Measurements from ENCODE around the gene C17orf58.
"Not testable (repeated sequence)": the region's sequence is repeated elsewhere in the genome, so short reads cannot be mapped to it uniquely, and the experiment has no call there.

The C17orf58 gene

DNA sequence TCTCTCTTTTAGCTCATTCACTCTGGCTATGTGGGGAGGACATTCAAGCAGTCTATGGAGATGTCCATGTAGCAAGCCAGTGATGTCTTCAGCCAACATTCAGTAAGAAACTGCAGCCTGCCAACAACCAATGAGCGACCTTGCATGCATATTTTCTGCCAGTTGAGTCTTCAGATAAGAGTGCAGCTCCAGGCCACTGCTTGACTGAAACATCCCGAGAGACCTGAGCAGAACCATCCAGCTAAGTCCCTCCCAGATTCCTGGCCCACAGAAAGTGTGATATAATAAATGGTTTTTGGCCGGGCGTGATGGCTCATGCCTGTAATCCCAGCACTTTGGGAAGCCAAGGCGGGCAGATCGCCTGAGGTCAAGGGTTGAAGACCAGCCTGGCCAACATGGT, 10.5 kb upstream of the C17orf58 start:
- DNase-seq (ENCODE audit: low read depth in 2 of 3, low spot score in 2 of 3): no peak

DNA sequence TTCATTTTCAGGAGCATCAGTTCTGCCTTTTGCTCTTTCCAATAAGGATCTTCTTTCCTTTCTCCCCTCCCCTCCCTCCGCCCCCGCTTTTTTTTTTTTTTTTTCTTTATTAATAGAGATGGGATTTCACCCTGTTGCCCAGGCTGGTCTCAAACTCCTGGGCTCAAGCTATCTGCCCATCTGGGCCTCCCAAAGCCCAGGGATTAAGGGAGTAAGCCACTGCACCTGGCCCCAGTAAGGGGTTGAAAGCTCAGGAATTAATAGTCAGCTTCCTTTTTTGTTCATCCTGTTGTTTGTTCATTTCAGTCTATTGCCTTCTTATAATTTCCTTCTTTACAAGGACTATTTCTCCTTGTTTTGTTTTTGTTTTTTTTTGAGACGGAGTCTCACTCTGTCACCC, 7.9 kb upstream of the C17orf58 start:
- DNase-seq (ENCODE audit: low read depth in 2 of 3, low spot score in 2 of 3): no peak

DNA sequence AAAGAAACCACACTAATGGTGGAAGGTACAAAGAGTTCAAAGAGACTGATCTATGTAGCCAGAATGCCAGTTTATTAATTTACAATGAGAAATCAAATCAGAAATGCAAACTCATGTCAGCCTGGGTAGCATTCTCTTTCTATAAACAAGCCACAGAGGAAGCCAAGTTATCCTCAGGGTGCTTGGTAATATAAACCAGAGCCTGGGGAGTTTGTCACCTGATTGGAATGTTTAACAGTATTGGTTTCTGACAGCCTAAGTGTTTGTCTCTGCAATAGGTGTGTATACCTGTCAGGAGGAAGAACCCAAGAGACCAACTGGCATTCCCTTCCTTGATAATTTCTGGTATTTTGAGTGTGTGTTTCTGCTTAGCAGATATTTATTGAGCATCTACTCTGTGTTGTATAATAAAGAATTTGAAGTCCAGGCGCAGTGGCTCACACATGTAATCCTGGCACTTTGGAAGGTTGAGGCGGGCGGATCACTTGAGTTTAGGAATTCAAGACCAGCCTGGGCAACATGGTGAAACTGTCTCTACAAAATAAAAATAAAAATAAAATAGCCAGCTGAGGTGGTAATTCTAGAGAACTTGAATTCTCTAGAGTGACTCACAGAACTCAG, 3.1 kb upstream of the C17orf58 start:
- DNase-seq (ENCODE audit: low read depth in 2 of 3, low spot score in 2 of 3): no peak

DNA sequence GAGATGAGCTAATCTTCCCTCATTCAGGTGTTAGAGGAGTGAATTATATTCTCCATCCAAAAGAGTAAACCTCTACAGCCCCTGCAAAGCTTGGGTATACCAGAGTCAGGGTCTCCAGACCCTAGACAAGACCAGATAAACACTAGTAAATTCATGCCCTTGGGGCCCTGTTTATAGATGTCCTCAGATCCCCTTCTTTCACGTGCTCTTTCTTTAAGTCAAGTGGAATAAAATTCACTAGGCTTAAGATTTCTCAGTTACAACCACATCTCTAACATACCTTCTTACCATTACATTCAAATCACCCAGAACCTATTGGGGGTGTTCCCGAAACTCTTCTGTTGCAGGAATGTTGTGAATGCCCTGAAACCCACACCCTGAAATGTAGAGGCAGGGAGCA, 2.2 kb upstream of the C17orf58 start:
- no peak for DNase-seq (ENCODE audit: low read depth in 2 of 3, low spot score in 2 of 3)

DNA sequence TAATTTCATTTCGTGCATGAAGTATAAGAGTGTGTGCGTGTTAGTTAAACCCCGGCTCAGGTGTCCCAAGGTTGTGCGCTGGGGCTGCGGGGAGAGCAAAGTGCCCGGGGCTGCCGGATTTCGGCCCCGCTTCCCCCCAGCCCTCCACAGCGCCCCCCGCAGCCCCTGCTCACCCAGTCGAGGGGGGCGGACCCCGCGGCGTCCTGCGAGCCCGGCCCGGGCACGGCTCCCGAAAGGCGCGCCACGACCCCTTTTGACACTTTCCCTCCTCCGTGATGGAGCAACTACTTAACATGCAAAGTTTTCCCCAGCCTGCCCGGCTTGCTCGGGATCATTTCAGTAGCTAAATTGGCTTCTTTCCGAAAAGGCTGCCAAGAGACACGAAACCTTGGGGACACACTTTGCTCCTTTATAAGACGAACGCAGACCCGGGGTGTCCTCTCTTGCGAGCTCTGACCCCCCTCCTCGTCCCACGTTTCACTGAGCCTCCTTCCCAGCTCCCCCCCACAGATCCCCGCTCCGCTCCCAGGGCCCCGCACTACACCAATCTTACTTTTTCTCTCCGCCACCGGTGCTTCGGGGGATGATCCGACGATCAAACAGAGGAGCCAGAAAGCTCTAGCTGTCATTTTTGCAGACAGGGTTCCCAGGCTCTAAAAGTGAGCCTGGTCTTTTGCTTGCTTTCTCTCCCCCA, 552 bp downstream of the C17orf58 start:
- no peak for DNase-seq (ENCODE audit: low read depth in 2 of 3, low spot score in 2 of 3)

DNA sequence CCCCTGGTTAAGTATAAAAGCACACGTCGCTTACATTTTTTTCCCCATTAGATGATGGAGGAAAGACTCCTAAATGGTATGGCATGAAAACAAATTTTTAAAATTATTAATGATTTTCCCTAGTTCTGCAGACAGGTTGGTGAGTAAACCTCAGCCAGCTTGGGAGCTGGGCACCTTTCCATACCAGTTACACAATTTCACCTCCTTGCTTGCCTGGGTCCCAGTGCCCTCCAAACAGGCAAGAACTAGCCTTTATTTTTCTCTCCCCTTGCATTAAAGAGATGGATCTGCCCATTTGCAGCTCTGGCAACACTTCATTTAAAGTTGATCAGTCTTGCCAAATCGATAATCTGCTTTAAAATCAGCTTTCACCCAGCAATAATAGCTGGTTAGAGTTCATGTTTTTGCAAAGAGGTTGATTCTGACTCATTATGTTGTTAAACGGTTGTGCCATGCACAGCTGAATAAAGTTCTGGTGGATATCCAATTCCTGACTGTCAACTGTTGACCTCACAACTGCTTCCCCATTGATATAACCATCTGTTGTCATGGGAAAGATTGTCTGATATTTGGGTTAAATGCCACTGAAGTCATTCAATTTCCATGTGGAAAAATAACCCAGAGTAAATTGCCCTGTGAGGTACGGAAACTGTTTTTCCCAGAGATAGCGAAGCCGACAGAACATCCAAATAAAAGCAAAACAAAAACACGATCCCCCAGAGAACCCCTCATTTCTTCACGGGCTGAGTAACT, 1.3 kb downstream of the C17orf58 start:
- no peak for DNase-seq (ENCODE audit: low read depth in 2 of 3, low spot score in 2 of 3)

DNA sequence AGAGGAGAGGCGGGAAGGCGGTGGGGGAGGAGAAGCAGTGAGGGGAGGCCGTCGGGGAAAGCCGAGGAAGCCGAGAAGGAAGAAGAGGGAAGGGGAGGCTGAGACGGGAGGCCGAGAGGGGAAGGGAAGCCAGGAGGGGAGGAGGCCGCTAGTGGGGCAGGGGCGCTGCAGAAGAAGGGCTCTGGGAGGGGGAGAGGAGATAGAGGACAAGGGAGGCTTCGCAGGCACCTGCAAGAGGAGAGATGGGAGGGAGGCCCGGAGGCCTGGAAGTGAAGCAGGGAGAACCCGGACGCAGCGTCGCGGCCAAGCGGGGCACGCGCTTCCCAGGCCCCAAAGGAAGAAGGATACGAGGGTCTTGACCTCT, 2.3 kb downstream of the C17orf58 start:
- peak in 1 of 3 experiments; percentile 15 for DNase-seq (ENCODE audit: low read depth in 2 of 3, low spot score in 2 of 3)

DNA sequence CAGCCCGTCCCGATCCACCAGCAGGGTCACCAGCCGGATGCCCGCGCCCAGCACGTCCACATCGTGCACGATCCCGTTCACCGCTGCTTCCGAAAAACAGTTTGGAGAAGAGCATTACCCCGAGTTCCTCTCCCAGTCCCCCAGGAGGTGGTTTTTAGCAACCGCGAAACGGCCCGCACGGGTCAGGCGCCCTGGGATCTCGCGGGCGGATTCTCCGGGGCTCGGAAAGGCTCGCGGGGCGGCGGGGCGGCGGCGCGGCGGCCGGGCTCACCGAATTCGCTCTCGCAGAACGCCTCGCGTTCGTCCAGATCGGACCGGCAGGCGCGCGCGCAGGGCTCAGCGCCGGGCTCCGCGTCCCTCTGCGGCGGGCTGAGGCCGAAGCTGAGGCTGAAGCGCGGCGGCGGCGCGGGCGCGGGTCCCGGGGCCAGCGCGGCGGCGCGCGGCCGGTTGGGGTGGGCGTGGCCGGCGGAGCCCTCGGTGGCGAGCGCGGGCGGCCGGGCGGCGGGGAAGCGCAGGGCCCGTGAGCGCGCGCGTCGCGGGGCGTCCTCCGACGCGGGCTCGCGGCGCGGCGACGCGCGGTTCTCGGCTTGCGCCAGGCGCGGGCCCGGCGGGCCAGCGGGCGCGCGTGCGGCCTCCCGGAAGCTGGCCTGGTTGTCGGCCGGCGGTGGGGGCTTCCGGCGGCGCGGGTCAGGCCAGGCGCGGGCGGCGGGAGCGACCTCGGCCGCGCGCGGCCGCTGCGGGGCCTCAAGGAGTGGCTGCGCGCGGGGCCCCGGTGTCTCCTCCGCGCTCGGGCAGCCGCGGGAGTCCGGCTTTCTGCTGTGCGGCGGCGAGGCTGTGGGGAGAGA, 2.9 kb downstream of the C17orf58 start:
- peak; percentile 38 to 70 (median 65) for DNase-seq (ENCODE audit: low read depth in 2 of 3, low spot score in 2 of 3)

DNA sequence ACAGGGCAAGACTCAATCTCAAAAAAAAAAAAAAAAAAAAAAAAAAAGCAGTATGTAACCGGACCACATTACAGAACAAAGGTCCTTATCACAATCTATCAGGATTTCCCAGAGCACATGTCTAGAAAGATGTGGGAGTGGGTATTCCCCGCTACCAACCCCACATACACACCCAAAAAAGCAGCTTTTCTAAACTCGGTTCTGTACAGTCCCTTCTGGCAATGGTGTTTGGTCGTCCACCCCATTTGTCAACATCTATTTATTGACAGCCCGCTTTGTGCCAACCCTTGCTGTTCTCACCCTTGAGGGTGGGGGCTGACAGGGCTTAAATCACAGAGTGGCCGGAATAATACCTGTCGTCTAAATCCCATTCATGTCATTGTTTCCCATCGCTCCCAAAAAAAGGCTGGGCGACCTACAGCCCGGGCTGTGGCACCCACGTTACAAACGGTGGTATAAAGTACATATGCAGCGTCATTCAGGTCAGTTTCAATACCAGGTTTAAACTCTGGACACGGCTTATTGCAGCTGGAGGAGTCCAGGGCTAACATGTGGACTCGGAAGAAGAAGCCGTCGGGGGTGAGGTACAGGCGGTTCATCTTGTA, 3.6 kb downstream of the C17orf58 start:
- DNase-seq (ENCODE audit: low read depth in 2 of 3, low spot score in 2 of 3): no peak

DNA sequence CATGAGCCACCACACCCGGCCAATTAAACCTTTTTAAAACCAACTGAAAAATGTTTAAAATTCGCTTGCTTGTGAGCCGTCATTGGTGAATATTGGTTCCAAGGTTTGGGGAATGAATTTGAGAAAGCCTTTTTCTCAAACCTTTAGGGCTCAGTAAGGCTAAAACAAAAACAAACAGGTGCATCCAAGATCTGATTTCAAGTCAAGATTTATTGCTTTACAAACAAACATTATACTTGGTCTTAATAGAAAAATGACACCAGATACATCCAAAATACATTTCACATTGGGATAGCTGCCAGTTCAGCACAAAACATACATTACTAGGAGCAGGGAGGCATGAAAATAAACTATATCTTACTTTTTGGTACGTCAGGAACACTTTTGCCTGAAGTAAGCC, 5.4 kb downstream of the C17orf58 start:
- no peak for DNase-seq (ENCODE audit: low read depth in 2 of 3, low spot score in 2 of 3)

DNA sequence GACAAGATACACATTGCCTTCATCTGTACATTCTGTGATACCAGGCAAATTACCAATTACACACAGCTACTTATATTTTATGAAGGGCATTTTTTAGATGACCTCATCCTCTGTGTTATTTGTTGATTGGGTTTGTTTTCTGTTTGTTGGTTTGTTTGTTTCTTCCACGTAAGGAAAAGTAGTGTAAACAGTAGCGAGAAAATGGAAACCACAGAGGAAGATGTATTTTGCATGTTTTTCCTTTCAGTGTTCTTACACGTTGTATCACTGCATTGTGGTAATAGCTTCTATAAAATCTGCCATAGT, 12.9 kb downstream of the C17orf58 start:
- DNase-seq (ENCODE audit: low read depth in 2 of 3, low spot score in 2 of 3): no peak

DNA sequence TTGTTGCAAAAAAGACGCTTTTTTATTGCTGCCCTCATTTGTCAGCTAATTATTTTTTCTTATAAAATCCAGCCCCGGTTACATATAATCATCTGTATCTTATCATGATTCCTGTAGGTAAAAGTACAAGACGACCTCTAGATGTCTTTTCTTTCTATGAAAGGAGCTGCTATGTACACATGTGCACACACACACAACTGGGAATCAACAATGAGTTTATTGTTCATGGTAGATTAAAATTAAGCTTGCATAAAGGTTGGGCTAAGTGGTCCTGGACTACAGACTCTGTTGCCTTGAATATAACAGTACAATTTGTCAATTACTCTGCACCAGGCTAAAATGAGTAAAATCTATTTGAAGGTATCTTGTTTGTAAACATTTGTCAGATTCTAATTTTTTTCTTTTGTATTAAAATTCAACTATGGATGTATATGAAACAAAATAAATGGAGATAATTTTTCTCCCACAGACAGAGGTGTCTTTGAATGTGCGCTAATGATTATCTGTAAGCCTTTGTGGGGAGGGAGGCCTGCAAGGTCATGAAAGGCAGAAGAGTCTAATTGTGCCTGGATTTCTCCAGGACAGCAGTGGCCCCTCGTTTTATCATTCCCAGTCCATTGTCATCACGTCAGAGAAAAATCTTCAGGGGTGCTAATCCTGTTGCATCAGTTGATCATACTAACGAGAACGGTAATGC, 13.4 kb downstream of the C17orf58 start:
- DNase-seq (ENCODE audit: low read depth in 2 of 3, low spot score in 2 of 3): no peak

DNA sequence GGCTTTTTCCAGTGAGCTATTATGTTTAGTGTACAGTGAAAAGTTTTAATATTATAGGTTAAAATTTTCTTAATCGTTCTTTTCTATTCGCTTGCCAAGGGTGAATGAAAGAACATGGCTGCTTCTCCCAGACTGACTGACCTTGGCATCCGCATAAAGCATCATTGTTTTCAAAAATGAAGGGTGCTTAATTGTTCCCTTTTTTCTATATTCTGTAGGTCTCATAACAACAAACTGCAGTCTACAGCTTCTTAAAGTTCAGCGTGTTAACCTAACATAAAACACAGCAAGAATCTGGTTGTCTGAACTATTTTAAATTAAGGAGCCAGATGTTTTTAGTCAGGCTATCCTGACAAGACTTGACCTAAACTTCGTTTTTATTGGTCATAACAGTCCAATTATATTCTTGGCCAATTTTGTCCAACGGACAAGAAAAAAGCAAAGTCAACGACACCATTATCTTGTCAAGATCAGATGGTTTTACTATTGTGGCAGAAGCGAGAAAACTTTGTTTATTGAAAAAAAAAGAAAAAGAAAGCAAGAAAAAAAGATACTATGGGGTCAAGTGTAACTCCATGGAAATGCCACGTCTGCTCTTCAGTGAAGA, 14.1 kb downstream of the C17orf58 start:
- no peak for DNase-seq (ENCODE audit: low read depth in 2 of 3, low spot score in 2 of 3)

DNA sequence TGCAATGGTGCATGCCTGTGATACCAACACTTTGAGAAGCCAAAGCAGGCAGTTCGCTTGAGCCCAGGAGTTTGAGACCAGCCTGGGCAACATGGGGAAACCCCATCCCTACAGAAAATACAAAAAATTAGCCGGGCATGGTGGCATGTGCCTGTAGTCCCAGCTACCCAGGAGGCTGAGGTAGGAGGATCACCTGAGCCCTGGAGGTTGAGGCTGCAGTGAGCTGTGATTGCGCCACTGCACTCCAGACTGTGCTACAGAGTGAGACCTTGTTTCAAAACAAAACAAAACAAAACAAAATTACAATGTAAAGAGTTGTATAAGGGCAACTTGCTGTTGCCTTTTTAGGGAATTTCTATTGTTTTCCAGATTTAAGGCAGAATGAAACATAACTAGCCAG, 15.4 kb downstream of the C17orf58 start:
- not testable (repeated sequence) for DNase-seq (ENCODE audit: low read depth in 2 of 3, low spot score in 2 of 3)

DNA sequence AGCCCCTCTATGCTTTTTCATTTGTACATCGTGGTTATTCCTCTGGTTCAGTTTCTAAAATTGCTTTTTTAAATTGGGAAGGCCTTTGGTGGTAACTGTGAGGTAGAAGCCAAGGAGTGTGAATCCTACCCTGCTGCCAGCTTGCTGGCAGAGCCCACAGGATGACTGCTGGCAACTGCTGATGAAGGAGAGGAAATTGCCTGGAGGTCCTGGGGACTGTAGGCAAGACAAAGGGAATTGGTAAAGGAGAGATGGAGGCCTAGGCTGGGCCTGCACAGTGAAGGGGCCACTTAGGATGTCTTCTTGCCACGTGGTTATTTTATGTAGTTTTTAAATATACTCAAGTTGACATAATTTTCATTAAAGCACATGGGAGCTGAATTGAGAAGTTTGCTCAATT, 15.8 kb downstream of the C17orf58 start:
- no peak for DNase-seq (ENCODE audit: low read depth in 2 of 3, low spot score in 2 of 3)

DNA sequence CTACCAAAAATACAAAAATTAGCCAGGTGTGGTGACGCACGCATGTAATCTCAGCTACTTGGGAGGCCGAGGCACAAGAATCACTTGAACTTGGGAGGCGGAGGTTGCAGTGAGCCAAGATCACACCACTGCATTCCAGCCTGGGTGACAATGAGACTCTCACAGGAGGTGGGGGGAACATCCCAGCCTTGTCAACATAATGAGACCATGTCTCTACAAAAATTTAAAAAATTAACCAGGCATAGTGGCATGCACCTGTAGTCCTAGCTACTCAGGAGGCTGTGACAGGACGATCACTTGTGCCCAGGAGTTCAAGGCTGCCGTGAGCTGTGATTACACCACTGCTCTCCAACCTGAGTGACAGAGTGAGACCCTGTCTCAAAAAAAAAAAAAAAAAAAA, 20.0 kb downstream of the C17orf58 start:
- DNase-seq (ENCODE audit: low read depth in 2 of 3, low spot score in 2 of 3): not testable (repeated sequence)

DNA sequence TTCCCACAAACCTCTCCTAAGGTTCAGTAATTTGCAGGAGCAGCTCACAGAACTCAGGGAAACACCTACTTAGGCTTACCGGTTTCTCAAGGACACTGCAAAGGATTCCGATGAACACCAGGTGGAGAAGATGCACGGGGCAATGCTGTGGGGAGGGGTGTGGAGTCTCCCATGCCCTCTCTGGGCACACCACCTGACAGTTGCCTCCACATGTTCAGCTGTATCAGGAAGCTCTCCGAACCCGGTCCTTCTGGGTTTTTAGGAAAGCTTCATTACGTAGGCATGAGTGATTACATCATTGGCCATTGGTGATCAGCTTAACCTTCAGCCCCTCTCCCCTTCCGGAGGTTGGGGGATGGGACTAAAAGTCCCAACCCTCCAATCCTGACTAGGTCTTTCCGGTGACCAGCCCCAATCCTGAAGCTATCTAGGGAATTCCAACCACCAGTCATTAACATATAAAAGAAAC, 21.6 kb downstream of the C17orf58 start:
- no peak for DNase-seq (ENCODE audit: low read depth in 2 of 3, low spot score in 2 of 3)

DNA sequence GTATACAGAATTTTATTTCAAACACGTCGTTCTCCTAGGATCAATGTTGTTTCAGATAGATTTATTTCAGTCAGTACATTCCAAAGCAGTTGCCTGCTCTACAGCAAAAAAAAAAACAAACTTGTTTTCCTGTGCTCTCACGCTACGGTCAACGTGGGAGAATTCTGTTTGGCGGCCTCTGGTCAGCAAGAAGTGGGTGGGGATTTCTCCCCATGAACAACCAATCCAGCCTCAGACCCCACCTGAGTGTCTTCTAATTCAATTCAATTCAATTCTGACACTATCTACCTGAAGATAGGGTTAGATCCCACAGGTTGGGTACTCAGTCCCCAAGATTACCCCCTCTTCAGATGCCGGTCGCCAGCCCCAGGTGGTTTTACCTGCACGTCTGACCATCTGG, 22.1 kb downstream of the C17orf58 start:
- no peak for DNase-seq (ENCODE audit: low read depth in 2 of 3, low spot score in 2 of 3)

DNA sequence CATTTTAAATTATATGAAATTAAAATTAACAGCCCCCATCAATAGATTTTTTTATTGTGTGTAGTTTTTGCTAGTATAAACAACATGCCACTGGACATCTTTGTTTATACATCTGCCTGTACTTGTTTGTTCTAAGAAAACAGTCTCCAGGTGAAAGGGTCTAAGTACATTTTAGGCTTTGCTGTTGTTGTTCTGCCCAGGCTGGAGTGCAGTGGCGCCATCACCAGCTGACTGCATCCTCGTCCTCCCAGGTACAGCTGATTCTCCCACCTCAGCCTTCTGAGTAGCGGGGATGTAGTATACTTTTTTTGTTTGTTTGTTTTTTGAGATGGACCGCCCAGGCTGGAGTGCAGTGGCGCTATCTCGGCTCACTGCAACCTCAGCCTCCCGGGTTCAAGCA, 25.5 kb downstream of the C17orf58 start:
- no peak for DNase-seq (ENCODE audit: low read depth in 2 of 3, low spot score in 2 of 3)

DNA sequence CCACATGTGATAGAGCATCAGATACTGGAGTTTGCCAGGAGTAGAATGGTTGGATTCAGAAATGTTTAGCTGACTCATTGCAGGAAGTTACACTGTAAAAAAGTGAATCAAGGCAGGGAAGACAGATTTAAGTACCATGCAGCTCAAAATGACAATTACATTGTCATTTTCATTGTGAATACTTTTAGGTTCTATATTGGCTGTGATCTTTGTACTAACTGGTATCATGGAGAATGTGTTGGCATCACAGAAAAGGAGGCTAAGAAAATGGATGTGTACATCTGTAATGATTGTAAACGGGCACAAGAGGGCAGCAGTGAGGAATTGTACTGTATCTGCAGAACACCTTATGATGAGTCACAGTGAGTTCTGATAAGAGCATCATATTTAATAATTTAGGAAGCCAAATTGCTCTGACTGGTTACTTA, 33.1 kb downstream of the C17orf58 start:
- peak in 2 of 3 experiments; percentile 18 to 35 for DNase-seq (ENCODE audit: low read depth in 2 of 3, low spot score in 2 of 3)

Data from activated CD8-positive, alpha-beta memory T cell treated with anti-CD3 and anti-CD28 coated beads for 48 hours (primary cell).